KMS-11 (cell line): ENCODE data around the gene R3HDM4.

ENCODE experiments used
- H2AFZ ChIP-seq: fragments of 200-600 bp; sonication (generic); 2 replicates; pipeline ENCODE4 v1.6.1; 2016; ENCODE audit warnings: antibody characterized with exemption, mixed run types, low read depth
- H3K27ac ChIP-seq: fragments of 200-600 bp; sonication (generic); 2 replicates; pipeline ENCODE4 v1.6.1; 2016; ENCODE audit warnings: mild to moderate bottlenecking, mixed run types
- H3K27me3 ChIP-seq: fragments of 200-600 bp; sonication (generic); 2 replicates; pipeline ENCODE4 v1.6.1; 2017; ENCODE audit warnings: mild to moderate bottlenecking, low read depth, mixed run types, moderate library complexity; ENCODE audit not compliant: insufficient read depth
- H3K36me3 ChIP-seq: fragments of 200-600 bp; sonication (generic); 2 replicates; pipeline ENCODE4 v1.6.1; 2017; ENCODE audit warnings: mild to moderate bottlenecking, mixed run types; ENCODE audit not compliant: insufficient read depth
- H3K4me1 ChIP-seq: fragments of 200-600 bp; sonication (generic); 2 replicates; pipeline ENCODE4 v1.6.1; 2016; ENCODE audit warnings: mild to moderate bottlenecking, low read depth, mixed run types; ENCODE audit not compliant: poor library complexity, severe bottlenecking
- H3K4me2 ChIP-seq: fragments of 200-600 bp; sonication (generic); 2 replicates; pipeline ENCODE4 v1.7.0; 2016; ENCODE audit warnings: mild to moderate bottlenecking, mixed run types
- H3K4me3 ChIP-seq: fragments of 200-600 bp; sonication (generic); IDR thresholded peaks from 2 replicates; pipeline ENCODE4 v1.6.1; 2017; ENCODE audit warnings: low read depth, low read length, mixed read lengths; ENCODE audit not compliant: insufficient read depth
- H3K79me2 ChIP-seq: fragments of 200-600 bp; sonication (generic); 2 replicates; pipeline ENCODE4 v1.6.1; 2016; ENCODE audit warnings: low read depth, mixed run types; ENCODE audit not compliant: insufficient read depth
- H3K9ac ChIP-seq: fragments of 200-600 bp; sonication (generic); 2 replicates; pipeline ENCODE4 v1.6.1; 2016; ENCODE audit warnings: mild to moderate bottlenecking, mixed run types
- H4K20me1 ChIP-seq: fragments of 200-600 bp; sonication (generic); 2 replicates; pipeline ENCODE4 v1.6.1; 2016; ENCODE audit warnings: mild to moderate bottlenecking, mixed run types; ENCODE audit not compliant: insufficient read depth
- TF ChIP-seq, protein P1 (sequence below): fragments of 200-600 bp; sonication (generic); conservative IDR thresholded peaks from 2 replicates; pipeline ENCODE4 v1.6.1; 2017; ENCODE audit warnings: low read depth, mild to moderate bottlenecking, antibody characterized with exemption, low read length, moderate library complexity, mixed read lengths

Gene R3HDM4

GRCh38 chr19:903266-903797, 9.7 kb downstream of the R3HDM4 start:
- Histone ChIP-seq H4K20me1 (no peaks in the 10 kb centered on the region), H2AFZ (no peak overlapping the region), H3K9ac (no peak overlapping the region), H3K27ac (no peak overlapping the region), H3K4me1 (no peaks in the 10 kb centered on the region), H3K27me3 (no peaks in the 10 kb centered on the region), H3K79me2 (no peaks in the 10 kb centered on the region), H3K4me2 (no peak overlapping the region), H3K36me3 (no peaks in the 10 kb centered on the region), H3K4me3 (no peak overlapping the region)
- TF ChIP-seq, protein P1, sequence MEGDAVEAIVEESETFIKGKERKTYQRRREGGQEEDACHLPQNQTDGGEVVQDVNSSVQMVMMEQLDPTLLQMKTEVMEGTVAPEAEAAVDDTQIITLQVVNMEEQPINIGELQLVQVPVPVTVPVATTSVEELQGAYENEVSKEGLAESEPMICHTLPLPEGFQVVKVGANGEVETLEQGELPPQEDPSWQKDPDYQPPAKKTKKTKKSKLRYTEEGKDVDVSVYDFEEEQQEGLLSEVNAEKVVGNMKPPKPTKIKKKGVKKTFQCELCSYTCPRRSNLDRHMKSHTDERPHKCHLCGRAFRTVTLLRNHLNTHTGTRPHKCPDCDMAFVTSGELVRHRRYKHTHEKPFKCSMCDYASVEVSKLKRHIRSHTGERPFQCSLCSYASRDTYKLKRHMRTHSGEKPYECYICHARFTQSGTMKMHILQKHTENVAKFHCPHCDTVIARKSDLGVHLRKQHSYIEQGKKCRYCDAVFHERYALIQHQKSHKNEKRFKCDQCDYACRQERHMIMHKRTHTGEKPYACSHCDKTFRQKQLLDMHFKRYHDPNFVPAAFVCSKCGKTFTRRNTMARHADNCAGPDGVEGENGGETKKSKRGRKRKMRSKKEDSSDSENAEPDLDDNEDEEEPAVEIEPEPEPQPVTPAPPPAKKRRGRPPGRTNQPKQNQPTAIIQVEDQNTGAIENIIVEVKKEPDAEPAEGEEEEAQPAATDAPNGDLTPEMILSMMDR, result no peak

DNA sequence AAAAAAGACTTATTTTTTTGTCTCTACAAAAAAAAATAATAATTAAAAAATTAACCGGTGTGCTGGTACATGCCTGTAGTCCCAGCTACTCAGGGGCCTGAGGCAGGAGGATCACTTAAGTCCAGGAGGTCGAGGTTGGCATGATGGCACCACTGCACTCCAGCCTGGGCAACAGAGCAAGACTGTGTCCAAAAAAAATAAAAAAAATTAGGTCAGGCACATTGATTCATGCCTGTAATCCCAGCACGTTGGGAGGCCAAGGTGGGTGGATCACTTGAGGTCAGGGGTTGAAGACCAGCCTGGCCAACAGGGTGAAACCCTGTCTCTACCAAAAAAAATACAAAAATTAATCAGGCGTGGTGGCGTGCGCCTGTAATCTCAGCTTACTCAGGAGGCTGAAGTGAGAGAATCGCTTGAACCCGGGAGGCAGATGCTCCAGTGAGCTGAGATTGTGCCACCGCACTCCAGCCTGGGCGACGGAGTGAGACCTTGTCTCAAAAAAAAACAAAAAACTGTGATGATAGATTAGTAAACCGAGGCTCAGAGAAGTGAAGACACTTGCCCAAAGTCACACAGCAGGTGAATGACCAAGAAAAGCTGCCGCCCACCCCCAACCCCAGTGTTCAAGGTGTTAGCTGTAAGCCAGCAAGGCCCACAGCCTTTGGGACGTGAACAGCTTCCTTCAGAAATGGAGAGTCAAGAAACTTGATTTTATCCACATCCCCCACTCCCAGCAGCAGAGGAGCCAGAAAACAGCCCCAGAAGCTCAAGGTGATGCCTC, 10.4 kb downstream of the R3HDM4 start:
- no peaks in the 10 kb centered on the region for H4K20me1 ChIP-seq
- no peaks in the 10 kb centered on the region for H3K27me3 ChIP-seq
- no peaks in the 10 kb centered on the region for H3K36me3 ChIP-seq
- TF ChIP-seq, protein P1, result no peak
- no peaks in the 10 kb centered on the region for H3K4me1 ChIP-seq
- H3K27ac ChIP-seq, result no peak overlapping the region
- no peak overlapping the region for H3K9ac ChIP-seq
- no peak overlapping the region for H3K4me3 ChIP-seq
- no peak overlapping the region for H2AFZ ChIP-seq
- no peak overlapping the region for H3K4me2 ChIP-seq
- H3K79me2 ChIP-seq, result no peaks in the 10 kb centered on the region

DNA sequence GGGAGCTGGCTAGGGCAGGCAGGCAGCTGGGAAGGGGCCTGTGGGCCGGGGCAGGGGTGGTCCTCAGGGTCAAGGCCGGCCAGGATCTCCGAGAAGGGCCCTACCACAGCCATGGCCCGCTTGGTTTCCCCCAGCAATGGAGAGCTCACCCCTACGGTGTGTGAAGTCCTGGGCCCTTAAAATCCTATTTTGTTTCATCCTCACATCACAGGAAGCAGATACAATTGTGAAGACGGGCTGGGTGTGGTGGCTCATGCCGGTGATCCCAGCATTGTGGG, 11.0 kb downstream of the R3HDM4 start:
- Histone ChIP-seq H2AFZ (no peak overlapping the region), H3K4me2 (no peak overlapping the region), H3K4me3 (no peak overlapping the region), H3K27me3 (no peaks in the 10 kb centered on the region), H4K20me1 (no peaks in the 10 kb centered on the region), H3K27ac (no peak overlapping the region), H3K9ac (no peak overlapping the region), H3K4me1 (no peaks in the 10 kb centered on the region), H3K79me2 (no peaks in the 10 kb centered on the region), H3K36me3 (no peaks in the 10 kb centered on the region)
- TF ChIP-seq, protein P1, result no peak

GRCh38 chr19:901216-902092, 11.6 kb downstream of the R3HDM4 start:
- H3K9ac ChIP-seq, result no peak overlapping the region
- TF ChIP-seq, protein P1, result no peak
- H3K27ac ChIP-seq, result no peak overlapping the region
- no peaks in the 10 kb centered on the region for H3K36me3 ChIP-seq
- H4K20me1 ChIP-seq, result no peaks in the 10 kb centered on the region
- no peaks in the 10 kb centered on the region for H3K4me1 ChIP-seq
- H3K79me2 ChIP-seq, result no peaks in the 10 kb centered on the region
- H3K27me3 ChIP-seq, result no peaks in the 10 kb centered on the region
- no peak overlapping the region for H3K4me3 ChIP-seq
- H3K4me2 ChIP-seq, result no peak overlapping the region
- H2AFZ ChIP-seq, result no peak overlapping the region
